HepG2 (cell line): ENCODE data around the gene CHEK2. TPM values are rescaled to one million over a fixed set of nuclear protein-coding genes. Genes with fewer than 3 reads are reported as not detected.

Experiments
- AHDC1 ChIP-seq: sonication (generic); formaldehyde crosslinking; IDR thresholded peaks from 2 replicates; pipeline ENCODE4 v1.5.1; 2020; ENCODE audit warnings: mild to moderate bottlenecking, missing genetic modification reagents, borderline replicate concordance
- FOXK1 ChIP-seq: sonication (generic); formaldehyde crosslinking; IDR thresholded peaks from 2 replicates; pipeline ENCODE4 v1.4.0; 2020; ENCODE audit warnings: low read depth, missing genetic modification reagents, borderline replicate concordance
- HINFP ChIP-seq: sonication (generic); formaldehyde crosslinking; IDR thresholded peaks from 2 replicates; pipeline ENCODE4 v1.4.0; 2020; ENCODE audit warnings: low read depth, mild to moderate bottlenecking, missing genetic modification reagents
- HMGA1 ChIP-seq: sonication (generic); formaldehyde crosslinking; conservative IDR thresholded peaks from 2 replicates; pipeline ENCODE4 v1.4.0; 2020; ENCODE audit warnings: missing genetic modification reagents
- KDM1A ChIP-seq: IDR thresholded peaks from 2 replicates; pipeline ENCODE4 v1.6.1; 2016; ENCODE audit warnings: missing compliant biosample characterization
- PHF5A ChIP-seq: IDR thresholded peaks from one replicate; pipeline ENCODE4 v1.6.1; 2018; ENCODE audit warnings: low read depth, missing genetic modification reagents; ENCODE audit not compliant: unreplicated experiment
- SIN3A ChIP-seq: IDR thresholded peaks from 2 replicates; pipeline ENCODE4 v1.6.1; 2011; ENCODE audit warnings: low read depth, mild to moderate bottlenecking, control low read depth, low read length, borderline replicate concordance
- WIZ ChIP-seq: sonication (generic); formaldehyde crosslinking; IDR thresholded peaks from 2 replicates; pipeline ENCODE4 v1.5.1; 2020; ENCODE audit warnings: mild to moderate bottlenecking, missing genetic modification reagents
- ZNF232 ChIP-seq: sonication (generic); formaldehyde crosslinking; IDR thresholded peaks from 2 replicates; pipeline ENCODE4 v1.4.0; 2020; ENCODE audit warnings: missing genetic modification reagents, borderline replicate concordance
- ZNF281 ChIP-seq: sonication (generic); formaldehyde crosslinking; IDR thresholded peaks from 2 replicates; pipeline ENCODE4 v1.4.0; 2020; ENCODE audit warnings: missing genetic modification reagents, borderline replicate concordance
- ZNF75D ChIP-seq: sonication (generic); formaldehyde crosslinking; IDR thresholded peaks from 2 replicates; pipeline ENCODE4 v1.8.1; 2023; ENCODE audit warnings: missing genetic modification reagents, mild to moderate bottlenecking, borderline replicate concordance
- ZNF775 ChIP-seq: sonication (generic); formaldehyde crosslinking; IDR thresholded peaks from 2 replicates; pipeline ENCODE4 v1.4.0; 2020; ENCODE audit warnings: missing genetic modification reagents, mild to moderate bottlenecking, moderate library complexity, borderline replicate concordance
- ZUFSP ChIP-seq: sonication (generic); formaldehyde crosslinking; IDR thresholded peaks from 2 replicates; pipeline ENCODE4 v1.9.0; 2021; ENCODE audit warnings: missing genetic modification reagents, mild to moderate bottlenecking, borderline replicate concordance
- polyA plus RNA-seq, 8 experiments: library from polyadenylated mRNA; depleted of rRNA in 3 of 8; stranded (reverse) in 7 of 8; unstranded in 1 of 8; fragments of >200 nt; fragmentation: Illumina TruSeq in 4 of 8; extraction: Trizol in 4 of 8; gene quantifications; 2 replicates each; pipeline versions ENCODE4 v1.2.1 to v1.2.3, GENCODE V29; 2011 to 2016; ENCODE audit warnings: low read depth in 4 of 8, missing spikeins in 1 of 8, mixed read lengths in 1 of 8; ENCODE audit not compliant: insufficient read depth in 1 of 8
- total RNA-seq, 5 experiments: library from RNA; depleted of rRNA; stranded (reverse); fragments of >200 nt; fragmentation: Illumina TruSeq; extraction: Trizol; gene quantifications; 2 replicates each; pipeline ENCODE4 v1.2.3, GENCODE V29; 2016; ENCODE audit warnings: low read depth in 1 of 5

Gene CHEK2
- total and polyA plus RNA-seq, 2 of the 13 experiments (the other 11 are each of a cell fraction or from before 2014, with no cell fraction given), result 27.0 to 40.5 TPM

- TF ChIP-seq AHDC1 (CRISPR knock-in tag) (no peak), ZNF75D (CRISPR knock-in tag) (no peak), ZNF281 (CRISPR knock-in tag) (no peak), FOXK1 (CRISPR knock-in tag) (no peak), PHF5A (CRISPR knock-in tag) (no peak), ZUFSP (CRISPR knock-in tag) (no peak), HMGA1 (CRISPR knock-in tag) (no peak), KDM1A (CRISPR knock-in tag) (no peak), ZNF775 (CRISPR knock-in tag) (0 out of 2 replicates have a peak, but pooled peaks have one; percentile 63), SIN3A (0 out of 2 replicates have a peak, but pooled peaks have one; percentile 1), ZNF232 (CRISPR knock-in tag) (no peak), HINFP (CRISPR knock-in tag) (no peak), WIZ (CRISPR knock-in tag) (no peak)
Observed at GRCh38 chr22:28742562-28742962, 942 bp upstream of the CHEK2 start (continued).
